HepG2 (cell line): ENCODE results near the gene UTS2R. TPM values are rescaled to one million over a fixed set of nuclear protein-coding genes. Genes with fewer than 3 reads are reported as not detected.

Experiments
- GATA4 ChIP-seq: sonication (generic); IDR thresholded peaks from 2 replicates; pipeline ENCODE4 v1.6.1; 2016; ENCODE audit warnings: antibody characterized with exemption, low read depth, borderline replicate concordance
- HDAC1 ChIP-seq: sonication (generic); formaldehyde crosslinking; IDR thresholded peaks from 2 replicates; pipeline ENCODE4 v1.5.1; 2020; ENCODE audit warnings: mild to moderate bottlenecking, missing genetic modification reagents
- HNF4A ChIP-seq: sonication (generic); formaldehyde crosslinking; IDR thresholded peaks from 2 replicates; pipeline ENCODE4 v1.4.0; 2020; ENCODE audit warnings: missing genetic modification reagents
- KAT7 ChIP-seq: IDR thresholded peaks from 2 replicates; pipeline ENCODE4 v1.6.1; 2018; ENCODE audit warnings: borderline replicate concordance, missing compliant biosample characterization
- KAT8 ChIP-seq: IDR thresholded peaks from 2 replicates; pipeline ENCODE4 v1.6.1; 2016; ENCODE audit warnings: missing genetic modification reagents, missing compliant biosample characterization
- KLF9 ChIP-seq: IDR thresholded peaks from 2 replicates; pipeline ENCODE4 v1.6.1; 2016; ENCODE audit warnings: low read depth
- MLX ChIP-seq: IDR thresholded peaks from 2 replicates; pipeline ENCODE4 v1.6.1; 2016
- MXD4 ChIP-seq: IDR thresholded peaks from 2 replicates; pipeline ENCODE4 v1.6.1; 2016; ENCODE audit warnings: mild to moderate bottlenecking, missing biosample characterization, missing genetic modification reagents
- NFRKB ChIP-seq: fragments of 450-650 bp; IDR thresholded peaks from 2 replicates; pipeline ENCODE4 v1.6.1; 2017
- RBFOX2 ChIP-seq: fragments of 200-400 bp; formaldehyde crosslinking; IDR thresholded peaks from 2 replicates; pipeline ENCODE4 v1.6.1; 2017; ENCODE audit warnings: low read depth, mild to moderate bottlenecking, low read length
- REST ChIP-seq, 2 experiments: IDR thresholded peaks; 2 replicates each; pipeline ENCODE4 v1.6.1; 2011 to 2012; ENCODE audit warnings: low read length in 2 of 2, borderline replicate concordance in 1 of 2, low read depth in 1 of 2, mild to moderate bottlenecking in 1 of 2, moderate library complexity in 1 of 2
- SAP130 ChIP-seq: IDR thresholded peaks from 2 replicates; pipeline ENCODE4 v1.6.1; 2016; ENCODE audit warnings: low read depth
- SNAPC2 ChIP-seq: sonication (generic); formaldehyde crosslinking; IDR thresholded peaks from 2 replicates; pipeline ENCODE4 v1.8.1; 2022; ENCODE audit warnings: mild to moderate bottlenecking, missing genetic modification reagents
- SPEN ChIP-seq: sonication (generic); formaldehyde crosslinking; IDR thresholded peaks from 2 replicates; pipeline ENCODE4 v1.5.1; 2020; ENCODE audit warnings: low read depth, mild to moderate bottlenecking, missing genetic modification reagents
- SUZ12 ChIP-seq: fragments of 150-350 bp; IDR thresholded peaks from 2 replicates; pipeline ENCODE4 v1.6.1; 2014; ENCODE audit warnings: low read depth, low read length
- TCF7L2 ChIP-seq: IDR thresholded peaks from 2 replicates; pipeline ENCODE4 v1.6.1; 2011; ENCODE audit warnings: mild to moderate bottlenecking, low read depth, low read length, moderate library complexity
- TEAD3 ChIP-seq: optimal IDR thresholded peaks from 2 replicates; pipeline ENCODE3; 2016; ENCODE audit warnings: borderline replicate concordance
- TFDP1 ChIP-seq: IDR thresholded peaks from 2 replicates; pipeline ENCODE4 v1.6.1; 2016; ENCODE audit warnings: missing compliant biosample characterization, missing genetic modification reagents, borderline replicate concordance
- ZBTB1 ChIP-seq: sonication (generic); formaldehyde crosslinking; IDR thresholded peaks from 2 replicates; pipeline ENCODE4 v1.4.0; 2020; ENCODE audit warnings: missing genetic modification reagents, borderline replicate concordance
- ZC3H13 ChIP-seq: sonication (generic); formaldehyde crosslinking; IDR thresholded peaks from 2 replicates; pipeline ENCODE4 v1.8.1; 2023; ENCODE audit warnings: mild to moderate bottlenecking, missing genetic modification reagents, moderate library complexity
- ZFP1 ChIP-seq: IDR thresholded peaks from 2 replicates; pipeline ENCODE4 v1.6.1; 2016
- ZFP90 ChIP-seq: sonication (generic); formaldehyde crosslinking; IDR thresholded peaks from 2 replicates; pipeline ENCODE4 v1.8.0; 2022; ENCODE audit warnings: missing genetic modification reagents, mild to moderate bottlenecking, inconsistent platforms, borderline replicate concordance
- ZNF138 ChIP-seq: sonication (generic); formaldehyde crosslinking; IDR thresholded peaks from 2 replicates; pipeline ENCODE4 v1.5.0; 2020; ENCODE audit warnings: mild to moderate bottlenecking, low read depth, missing genetic modification reagents
- ZNF235 ChIP-seq: sonication (generic); formaldehyde crosslinking; IDR thresholded peaks from 2 replicates; pipeline ENCODE4 v1.8.1; 2023; ENCODE audit warnings: mild to moderate bottlenecking, missing genetic modification reagents, borderline replicate concordance
- ZNF792 ChIP-seq: IDR thresholded peaks from 2 replicates; pipeline ENCODE4 v1.6.1; 2016
- ZSCAN22 ChIP-seq: sonication (generic); formaldehyde crosslinking; IDR thresholded peaks from 2 replicates; pipeline ENCODE4 v1.4.0; 2020; ENCODE audit warnings: mild to moderate bottlenecking, missing genetic modification reagents
- polyA plus RNA-seq, 8 experiments: library from polyadenylated mRNA; depleted of rRNA in 3 of 8; stranded (reverse) in 7 of 8; unstranded in 1 of 8; fragments of >200 nt; fragmentation: Illumina TruSeq in 4 of 8; extraction: Trizol in 4 of 8; gene quantifications; 2 replicates each; pipeline versions ENCODE4 v1.2.1 to v1.2.3, GENCODE V29; 2011 to 2016; ENCODE audit warnings: low read depth in 4 of 8, missing spikeins in 1 of 8, mixed read lengths in 1 of 8; ENCODE audit not compliant: insufficient read depth in 1 of 8
- total RNA-seq, 5 experiments: library from RNA; depleted of rRNA; stranded (reverse); fragments of >200 nt; fragmentation: Illumina TruSeq; extraction: Trizol; gene quantifications; 2 replicates each; pipeline ENCODE4 v1.2.3, GENCODE V29; 2016; ENCODE audit warnings: low read depth in 1 of 5
- TF ChIP-seq, protein P1 (sequence below): sonication (generic); formaldehyde crosslinking; IDR thresholded peaks from 2 replicates; pipeline ENCODE4 v1.4.0; 2020; ENCODE audit warnings: mild to moderate bottlenecking, missing genetic modification reagents

UTS2R gene
- total and polyA plus RNA-seq, 2 of the 13 experiments (the other 11 are each of a cell fraction or from before 2014, with no cell fraction given): 0.13 to 0.15 TPM

GRCh38 chr17:82367724-82368524 is 3.6 kb upstream of the UTS2R start (continued):
- TF ChIP-seq SAP130 (CRISPR knock-in tag): peak; percentile 82
- TF ChIP-seq NFRKB: no peak
- peak; percentile 16; the same call in 1 of the 2 replicates for TF ChIP-seq HDAC1
- TF ChIP-seq ZNF235: no peak
- no peak for TF ChIP-seq KAT7
- TF ChIP-seq ZBTB1: no peak
- TF ChIP-seq ZSCAN22 (CRISPR knock-in tag): no peak
- TF ChIP-seq MLX (CRISPR knock-in tag): no peak
- TF ChIP-seq TFDP1 (CRISPR knock-in tag): no peak; the same call in 1 of the 2 replicates
- TF ChIP-seq MXD4 (CRISPR knock-in tag): no peak
- TF ChIP-seq, protein P1, sequence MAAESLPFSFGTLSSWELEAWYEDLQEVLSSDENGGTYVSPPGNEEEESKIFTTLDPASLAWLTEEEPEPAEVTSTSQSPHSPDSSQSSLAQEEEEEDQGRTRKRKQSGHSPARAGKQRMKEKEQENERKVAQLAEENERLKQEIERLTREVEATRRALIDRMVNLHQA (CRISPR knock-in tag): no peak
- no peak for TF ChIP-seq ZC3H13 (CRISPR knock-in tag)
- TF ChIP-seq SNAPC2 (CRISPR knock-in tag): no peak
- TF ChIP-seq HNF4A: no peak
- TF ChIP-seq ZFP90 (CRISPR knock-in tag): no peak
- TF ChIP-seq GATA4: peak; percentile 40; the same call in 1 of the 2 replicates
- TF ChIP-seq RBFOX2: peak; percentile 71
- TF ChIP-seq ZFP1 (CRISPR knock-in tag): no peak
- peak in 1 of 2 experiments; percentile 72; a peak in 1 of 4 replicates for TF ChIP-seq REST (IDR thresholded peaks at IDR 0.05; ENCODE audit: borderline replicate concordance in 1 of 2, low read depth in 1 of 2, low read length in 2 of 2)
- no peak for TF ChIP-seq ZNF138 (CRISPR knock-in tag)
- 0 out of 2 replicates have a peak, but pooled peaks have one; percentile 23 for TF ChIP-seq SUZ12
- no peak for TF ChIP-seq KLF9 (CRISPR knock-in tag)
- TF ChIP-seq ZNF792 (CRISPR knock-in tag): 0 out of 2 replicates have a peak, but pooled peaks have one; percentile 27
- TF ChIP-seq SPEN (CRISPR knock-in tag): peak; percentile 34; the same call in 1 of the 2 replicates
- TF ChIP-seq TEAD3 (CRISPR knock-in tag): peak; percentile 58
- peak; percentile 82 for TF ChIP-seq KAT8 (CRISPR knock-in tag)
- no peak for TF ChIP-seq TCF7L2
